Measurements from ENCODE around the gene CASD1.

Gene CASD1

DNA sequence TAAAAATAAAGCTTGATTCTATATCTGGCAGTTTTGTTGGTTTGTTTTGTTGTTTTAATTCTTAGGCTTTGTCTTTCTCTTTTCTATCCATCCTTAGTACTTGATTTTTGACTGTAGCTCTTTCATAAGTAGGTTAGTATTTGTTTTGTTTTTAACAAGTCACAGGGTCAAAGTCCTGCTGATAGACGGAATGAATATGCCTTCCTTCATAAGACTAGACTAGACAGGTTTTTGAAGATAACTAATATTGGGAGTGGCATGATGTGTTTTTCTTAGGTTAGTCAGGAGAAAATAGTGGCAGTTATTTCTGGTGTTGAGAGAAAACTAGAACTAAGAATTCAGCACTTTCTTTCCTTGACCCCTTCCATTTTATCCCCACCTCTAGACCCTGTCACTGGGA is 50.4 kb downstream of the CASD1 start:
- no peak overlapping the region for H3K4me3 ChIP-seq (replicated peaks; ENCODE audit: low read depth, low read length)
- no peak for DNase-seq (ENCODE audit: extremely low read depth, low read depth)
- TF ChIP-seq, protein P1, sequence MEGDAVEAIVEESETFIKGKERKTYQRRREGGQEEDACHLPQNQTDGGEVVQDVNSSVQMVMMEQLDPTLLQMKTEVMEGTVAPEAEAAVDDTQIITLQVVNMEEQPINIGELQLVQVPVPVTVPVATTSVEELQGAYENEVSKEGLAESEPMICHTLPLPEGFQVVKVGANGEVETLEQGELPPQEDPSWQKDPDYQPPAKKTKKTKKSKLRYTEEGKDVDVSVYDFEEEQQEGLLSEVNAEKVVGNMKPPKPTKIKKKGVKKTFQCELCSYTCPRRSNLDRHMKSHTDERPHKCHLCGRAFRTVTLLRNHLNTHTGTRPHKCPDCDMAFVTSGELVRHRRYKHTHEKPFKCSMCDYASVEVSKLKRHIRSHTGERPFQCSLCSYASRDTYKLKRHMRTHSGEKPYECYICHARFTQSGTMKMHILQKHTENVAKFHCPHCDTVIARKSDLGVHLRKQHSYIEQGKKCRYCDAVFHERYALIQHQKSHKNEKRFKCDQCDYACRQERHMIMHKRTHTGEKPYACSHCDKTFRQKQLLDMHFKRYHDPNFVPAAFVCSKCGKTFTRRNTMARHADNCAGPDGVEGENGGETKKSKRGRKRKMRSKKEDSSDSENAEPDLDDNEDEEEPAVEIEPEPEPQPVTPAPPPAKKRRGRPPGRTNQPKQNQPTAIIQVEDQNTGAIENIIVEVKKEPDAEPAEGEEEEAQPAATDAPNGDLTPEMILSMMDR (IDR thresholded peaks at IDR 0.05; ENCODE audit: low read depth, low read length, missing control alignments): no peak

GRCh38 chr7:94561841-94562514 is 52.4 kb downstream of the CASD1 start:
- DNase-seq (ENCODE audit: extremely low read depth, low read depth): no peak
- TF ChIP-seq, protein P1 (IDR thresholded peaks at IDR 0.05; ENCODE audit: low read depth, low read length, missing control alignments): no peak
- H3K4me3 ChIP-seq (replicated peaks; ENCODE audit: low read depth, low read length): no peak overlapping the region

DNA sequence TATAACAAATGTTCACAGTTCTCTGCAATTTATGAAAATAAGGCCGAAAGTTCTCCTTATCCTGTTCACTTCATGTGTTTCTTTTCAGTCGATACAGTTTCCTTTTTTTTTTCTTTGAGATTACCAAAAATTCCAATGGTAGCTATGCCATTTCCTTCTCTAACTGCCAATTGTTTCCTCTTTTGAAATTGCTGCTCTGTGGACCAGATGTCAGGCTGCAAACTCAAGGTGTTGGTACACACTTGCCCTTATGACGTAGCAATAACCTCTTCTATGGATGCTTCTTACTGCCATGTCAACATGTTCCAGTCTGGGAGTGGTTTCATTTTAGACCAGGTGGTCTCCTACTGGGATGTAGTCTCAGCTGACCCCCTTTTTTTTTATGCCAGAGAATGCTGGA is 52.9 kb downstream of the CASD1 start:
- DNase-seq (ENCODE audit: extremely low read depth, low read depth): no peak
- no peak overlapping the region for H3K4me3 ChIP-seq (replicated peaks; ENCODE audit: low read depth, low read length)
- TF ChIP-seq, protein P1 (IDR thresholded peaks at IDR 0.05; ENCODE audit: low read depth, low read length, missing control alignments): no peak

GRCh38 chr7:94565247-94565894 is 55.8 kb downstream of the CASD1 start:
- TF ChIP-seq, protein P1 (IDR thresholded peaks at IDR 0.05; ENCODE audit: low read depth, low read length, missing control alignments): no peak
- DNase-seq (ENCODE audit: extremely low read depth, low read depth): no peak
- no peak overlapping the region for H3K4me3 ChIP-seq (replicated peaks; ENCODE audit: low read depth, low read length)

- TF ChIP-seq, protein P1 (IDR thresholded peaks at IDR 0.05; ENCODE audit: low read depth, low read length, missing control alignments): no peak
- H3K4me3 ChIP-seq (replicated peaks; ENCODE audit: low read depth, low read length): no peak overlapping the region
- DNase-seq (ENCODE audit: extremely low read depth, low read depth): no peak
Observed at GRCh38 chr7:94567396-94567795, 57.8 kb downstream of the CASD1 start.

DNA sequence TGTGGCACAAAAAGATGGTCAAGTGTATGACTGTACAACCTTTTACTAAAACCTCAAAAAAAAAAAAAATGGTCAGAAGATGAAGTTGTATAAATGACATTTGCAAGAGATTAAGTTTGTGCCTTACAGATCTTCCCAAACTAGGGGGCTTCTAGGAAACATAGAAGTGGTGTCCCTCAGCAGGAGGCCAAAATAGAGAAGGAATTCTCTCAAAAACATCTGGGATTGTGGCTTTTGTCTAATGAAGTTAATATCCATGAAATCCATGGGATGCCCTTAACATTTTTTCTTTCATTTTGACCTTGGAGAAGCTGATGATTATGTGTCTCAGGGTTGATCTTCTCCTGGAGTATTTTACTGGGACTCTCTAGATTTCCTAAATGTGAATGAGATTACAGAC is 62.2 kb downstream of the CASD1 start:
- H3K4me3 ChIP-seq (replicated peaks; ENCODE audit: low read depth, low read length): no peak overlapping the region
- TF ChIP-seq, protein P1 (IDR thresholded peaks at IDR 0.05; ENCODE audit: low read depth, low read length, missing control alignments): no peak
- no peak for DNase-seq (ENCODE audit: extremely low read depth, low read depth)

Data from HFF-Myc (cell line).